HTR-8/SVneo (cell line): ENCODE data around the gene OR10J5.
"Not testable (repeated sequence)": the region's sequence is repeated elsewhere in the genome, so short reads cannot be mapped to it uniquely, and the experiment has no call there.

Experiments
- DNase-seq: peaks from one replicate; pipeline ENCODE4 v3.0.0; 2011; ENCODE audit warnings: low spot score, mixed read lengths; ENCODE audit not compliant: insufficient read length
- FAIRE-seq: peaks from 2 replicates; lab custom pipeline; 2011; peaks lifted over from hg19 to GRCh38; lab: Jason Lieb, UNC

The OR10J5 gene, protein sequence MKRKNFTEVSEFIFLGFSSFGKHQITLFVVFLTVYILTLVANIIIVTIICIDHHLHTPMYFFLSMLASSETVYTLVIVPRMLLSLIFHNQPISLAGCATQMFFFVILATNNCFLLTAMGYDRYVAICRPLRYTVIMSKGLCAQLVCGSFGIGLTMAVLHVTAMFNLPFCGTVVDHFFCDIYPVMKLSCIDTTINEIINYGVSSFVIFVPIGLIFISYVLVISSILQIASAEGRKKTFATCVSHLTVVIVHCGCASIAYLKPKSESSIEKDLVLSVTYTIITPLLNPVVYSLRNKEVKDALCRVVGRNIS

DNA sequence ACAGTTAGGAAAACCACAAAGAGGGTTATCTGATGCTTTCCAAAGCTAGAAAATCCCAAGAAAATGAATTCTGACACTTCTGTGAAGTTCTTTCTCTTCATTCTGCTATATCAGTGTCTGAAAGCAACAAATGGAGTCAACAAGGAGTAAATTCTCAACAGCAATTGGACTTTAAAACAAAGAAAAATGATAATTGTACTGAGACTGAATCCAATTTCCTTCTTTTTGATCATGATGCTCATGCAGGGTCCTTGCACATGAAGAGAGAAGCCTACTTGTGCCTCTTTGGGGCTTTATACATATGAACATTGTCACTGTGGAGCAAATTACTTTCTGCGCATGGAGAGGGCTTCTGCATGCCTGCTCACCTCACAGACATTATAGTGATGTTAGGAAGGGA, at the start of gene OR10J5:
OR10J5 (minus strand) TSS at position 101 of the 400 bp plus-strand sequence; CDS start at position 101, 0 bp downstream.
- no peak for FAIRE-seq

DNA sequence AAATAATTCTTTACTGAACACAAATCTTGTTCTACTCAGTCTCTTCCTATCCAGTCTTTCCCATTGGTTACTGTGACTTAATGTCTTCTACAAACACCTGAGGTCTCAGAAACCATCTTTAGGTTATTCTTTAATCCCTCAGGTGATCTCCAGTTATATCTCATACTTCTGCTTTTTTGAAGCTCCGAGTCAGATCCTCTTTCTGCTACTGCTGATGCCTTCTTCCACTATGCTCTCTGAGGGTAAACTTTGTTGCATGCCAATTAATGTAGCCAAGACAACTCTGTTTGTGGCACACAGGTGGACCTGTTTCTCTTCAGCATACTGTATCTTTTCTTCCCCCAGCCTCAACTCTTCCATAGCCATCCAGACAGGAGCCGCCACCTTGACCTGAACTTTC, 48.7 kb upstream of the OR10J5 start:
- FAIRE-seq (no peak), DNase-seq (no peak)

More for the DNA sequence above, at the start of gene OR10J5:
- DNase-seq = no peak

GRCh38 chr1:159581422-159581821, 45.6 kb upstream of the OR10J5 start:
- DNase-seq (no peak), FAIRE-seq (no peak)

- FAIRE-seq (no peak), DNase-seq (no peak)
Measured at GRCh38 chr1:159580340-159580739, 44.5 kb upstream of the OR10J5 start.

DNA sequence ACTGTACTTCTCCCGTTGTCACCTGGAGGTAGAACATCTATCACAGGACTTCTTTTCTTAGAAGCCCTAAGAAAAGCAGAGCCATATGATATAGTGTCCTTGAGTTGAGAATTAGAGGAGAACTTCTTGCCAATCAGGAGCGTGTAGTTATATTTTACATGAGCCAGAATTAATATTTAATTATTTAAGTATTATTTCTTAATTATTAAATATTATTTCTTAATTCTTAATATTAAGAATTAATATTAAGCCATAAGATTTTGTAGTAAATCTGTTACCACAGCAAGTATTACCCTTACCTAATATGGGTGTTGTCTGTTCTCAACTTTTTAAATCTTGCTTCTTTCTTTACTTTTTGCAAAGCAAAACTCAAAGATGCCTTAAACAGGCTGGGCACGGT, 41.6 kb upstream of the OR10J5 start:
- DNase-seq (no peak), FAIRE-seq (no peak)

DNA sequence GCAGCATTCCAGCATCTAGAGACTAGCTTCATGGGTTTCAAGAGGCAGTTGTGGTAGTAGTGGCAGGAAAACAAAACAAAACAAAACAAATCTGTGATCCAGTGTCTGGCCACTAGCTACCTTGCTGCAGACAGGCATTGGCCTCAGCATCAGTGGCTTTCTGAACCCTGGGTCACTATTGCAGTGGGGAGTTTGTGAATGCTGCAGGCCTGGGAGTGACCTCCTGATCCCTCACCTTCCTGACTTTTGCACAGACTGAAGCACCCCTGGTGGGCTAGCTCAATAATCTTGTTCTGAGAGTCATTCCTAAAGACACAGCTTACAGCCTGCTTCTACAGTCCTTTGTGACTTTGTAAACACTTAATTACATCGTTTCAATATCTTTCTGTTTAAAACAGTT, 26.9 kb upstream of the OR10J5 start:
- DNase-seq (no peak), FAIRE-seq (no peak)

GRCh38 chr1:159561497-159561896, 25.7 kb upstream of the OR10J5 start:
- FAIRE-seq = no peak
- no peak for DNase-seq

DNA sequence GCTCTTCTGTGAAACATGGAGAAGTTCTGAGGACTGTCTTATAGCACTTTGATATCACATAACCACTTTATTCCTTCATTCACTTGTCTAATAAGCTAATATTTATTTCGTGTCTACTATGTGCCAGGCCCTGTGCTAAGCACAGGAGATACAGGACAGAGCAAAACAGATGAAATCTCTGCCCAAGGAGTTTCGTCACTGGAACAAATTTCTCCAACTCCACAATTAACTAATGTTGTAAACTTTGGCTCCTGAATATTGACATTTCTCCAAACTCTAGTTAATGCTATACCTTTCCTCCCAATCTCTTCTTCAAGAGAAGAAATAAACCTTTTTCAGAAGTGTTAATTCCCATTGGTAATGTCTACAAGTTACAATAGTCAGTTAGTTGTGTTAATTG, 24.8 kb upstream of the OR10J5 start:
- FAIRE-seq = no peak
- DNase-seq = no peak

DNA sequence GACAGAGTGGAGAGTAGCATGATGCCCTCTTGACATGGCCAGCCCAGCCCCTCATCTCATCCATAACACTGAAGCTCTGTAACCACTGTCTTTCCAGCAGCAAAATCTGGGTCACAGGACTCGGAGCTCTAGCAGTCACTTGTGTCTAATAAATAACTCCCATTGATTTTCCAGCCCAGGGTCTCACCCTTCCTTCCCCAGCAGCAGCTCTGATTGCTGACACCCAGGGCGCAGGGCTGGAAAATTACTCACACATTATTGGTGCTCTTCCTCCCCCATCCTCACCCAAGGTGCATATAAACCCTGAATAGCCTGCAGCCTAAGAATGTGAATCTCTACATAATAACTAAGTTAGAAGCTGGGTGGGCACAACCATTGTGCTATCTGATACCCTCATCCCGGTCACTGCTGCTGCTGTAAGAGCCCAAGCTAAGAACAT, 21.1 kb upstream of the OR10J5 start:
- no peak for DNase-seq
- FAIRE-seq = no peak

GRCh38 chr1:159554696-159555095, 18.9 kb upstream of the OR10J5 start:
- FAIRE-seq (no peak), DNase-seq (no peak)

DNA sequence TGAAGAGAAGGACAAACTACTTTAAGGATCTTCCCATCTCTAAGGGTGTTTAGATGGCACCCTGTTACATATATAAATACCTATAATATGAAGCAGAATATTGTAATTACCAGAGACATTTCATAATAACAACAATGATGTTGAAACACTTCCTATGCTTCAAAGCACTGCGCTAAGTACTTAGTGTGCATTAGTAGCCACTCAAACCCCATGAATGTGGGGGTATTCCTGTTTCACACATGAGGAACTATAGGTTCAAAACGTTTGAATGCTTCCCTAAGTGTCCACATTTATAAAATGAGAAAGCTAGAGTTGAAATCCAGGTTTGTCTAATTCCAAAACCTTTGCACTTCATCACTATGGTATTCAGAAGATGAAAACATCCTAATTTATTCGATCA, 18.5 kb upstream of the OR10J5 start:
- DNase-seq (no peak), FAIRE-seq (no peak)

DNA sequence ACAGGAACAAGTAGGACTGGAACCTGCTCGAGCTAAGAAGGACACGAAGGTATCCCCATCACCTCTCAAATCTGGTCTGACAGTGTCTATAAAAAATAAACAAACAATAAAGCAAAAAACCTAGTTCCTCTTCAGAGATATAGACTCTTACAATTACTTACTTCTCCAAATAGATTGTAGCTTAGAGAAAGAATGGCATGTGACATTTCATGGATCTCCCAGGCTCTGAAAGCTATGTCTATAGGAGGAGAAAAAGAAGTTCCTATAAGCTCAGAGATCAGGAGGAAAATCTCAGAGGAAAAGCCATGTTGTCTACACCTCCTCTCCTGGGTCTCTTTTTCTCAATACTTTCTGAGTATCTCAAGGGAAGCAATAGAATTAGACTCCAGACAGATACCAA, 12.3 kb upstream of the OR10J5 start:
- FAIRE-seq (no peak), DNase-seq (no peak)

DNA sequence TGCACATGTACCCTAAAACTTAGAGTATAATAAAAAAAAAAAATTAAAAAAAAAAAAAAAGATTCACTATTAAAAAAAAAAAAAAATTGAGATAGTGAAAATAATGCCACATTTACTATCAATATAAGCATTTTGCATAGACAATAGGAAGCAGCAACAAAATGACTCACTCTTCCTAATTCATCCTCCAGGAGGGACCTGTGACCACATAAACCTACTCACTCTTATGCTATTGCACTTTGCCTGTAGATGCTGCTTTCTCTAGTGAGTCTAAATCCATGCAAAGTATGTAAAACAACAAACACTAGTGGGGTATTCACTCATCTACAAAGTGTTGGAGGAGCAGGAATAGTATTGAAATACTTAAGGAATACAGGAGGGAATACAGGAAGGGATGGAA, 2.9 kb downstream of the OR10J5 start:
- DNase-seq = peak; percentile 1
- no peak for FAIRE-seq

GRCh38 chr1:159524792-159525191, 11.0 kb downstream of the OR10J5 start:
- FAIRE-seq, DNase-seq: not testable (repeated sequence)

DNA sequence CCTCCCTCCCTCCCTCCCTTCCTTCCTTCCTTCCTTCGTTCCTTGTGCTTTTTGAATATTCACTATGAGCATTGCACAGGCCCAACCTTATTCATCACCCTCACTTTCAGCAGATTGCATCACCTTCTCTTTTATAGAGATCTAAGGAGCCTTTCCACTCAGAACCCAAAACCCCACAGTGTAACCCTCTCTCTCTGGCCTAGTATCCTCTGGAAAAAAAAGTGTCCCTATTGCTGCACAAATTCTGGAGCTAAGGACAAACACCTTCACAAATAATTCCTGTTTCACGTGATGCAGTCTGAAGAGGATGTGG, 25.6 kb downstream of the OR10J5 start:
- FAIRE-seq (no peak), DNase-seq (no peak)

- DNase-seq (no peak), FAIRE-seq (no peak)
Measured at GRCh38 chr1:159509440-159510228, 26.2 kb downstream of the OR10J5 start.

DNA sequence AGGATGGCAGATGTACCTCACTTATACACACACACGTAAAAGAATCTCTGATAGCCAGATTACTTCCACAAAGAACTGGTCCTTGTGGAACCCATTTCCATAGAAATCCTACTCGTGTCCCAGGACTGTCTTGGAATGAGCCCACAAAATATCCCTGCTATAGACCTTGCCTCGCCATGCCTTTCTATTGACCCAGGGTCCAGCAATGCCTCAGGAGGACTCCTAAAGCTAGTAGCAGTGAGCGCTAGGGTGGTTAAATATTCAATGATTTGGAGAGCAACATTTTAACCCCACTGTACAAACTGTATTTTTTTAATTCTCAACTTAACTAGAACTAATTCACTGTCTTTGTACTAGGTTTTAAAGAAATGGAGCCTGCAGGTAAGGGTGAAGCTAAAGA, 26.9 kb downstream of the OR10J5 start:
- DNase-seq (no peak), FAIRE-seq (no peak)

DNA sequence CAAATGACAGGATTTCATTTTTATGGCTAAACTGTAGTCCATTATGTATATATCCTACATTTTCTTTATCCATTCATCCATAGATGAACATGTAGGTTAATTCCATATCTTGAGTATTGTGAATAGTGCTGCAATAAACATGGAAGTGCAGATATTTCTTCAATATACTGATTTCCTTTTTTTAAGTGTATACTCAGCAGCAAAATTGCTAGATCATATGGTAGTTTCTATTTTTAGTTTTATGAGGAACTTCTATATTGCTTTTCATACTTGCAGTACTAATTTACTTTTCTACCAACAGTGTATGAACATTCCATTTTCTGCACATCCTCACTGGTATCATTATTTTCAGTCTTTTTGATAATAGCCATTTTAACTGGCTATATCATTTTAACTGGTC, 30.1 kb downstream of the OR10J5 start:
- no peak for DNase-seq
- FAIRE-seq = no peak

- FAIRE-seq = no peak
- no peak for DNase-seq
Measured at GRCh38 chr1:159501082-159501481, 34.7 kb downstream of the OR10J5 start.

GRCh38 chr1:159494513-159495210, 41.1 kb downstream of the OR10J5 start:
- not testable (repeated sequence) for FAIRE-seq, DNase-seq

GRCh38 chr1:159493354-159493753, 42.5 kb downstream of the OR10J5 start:
- no peak for DNase-seq
- no peak for FAIRE-seq
